GM23338 (cell line): Measurements from ENCODE around the gene NDUFA13. TPM values are rescaled to one million over a fixed set of nuclear protein-coding genes. Genes with fewer than 3 reads are reported as not detected.

Source experiments
- ATAC-seq: fragments of 200-7000 bp; cut with Tn5 transposase; 3 replicates; pipeline ENCODE4 v1.9.1; 2020
- DNase-seq: peaks from one replicate; pipeline ENCODE4 v3.0.0-alpha.2; 2015; ENCODE audit warnings: low spot score
- H2AFZ ChIP-seq: fragments of 200-600 bp; sonication (generic); 2 replicates; pipeline ENCODE4 v1.8.0; 2016; ENCODE audit warnings: antibody characterized with exemption, mild to moderate bottlenecking, moderate library complexity
- H3F3A ChIP-seq: fragments of 200-600 bp; sonication (generic); replicated peaks from 2 replicates; pipeline ENCODE4 v1.8.0; 2017; ENCODE audit warnings: antibody characterized with exemption, mixed run types, low read depth
- H3K27ac ChIP-seq: fragments of 200-600 bp; sonication (generic); 2 replicates; pipeline ENCODE4 v1.6.1; 2016; ENCODE audit warnings: low read depth
- H3K27me3 ChIP-seq: fragments of 200-600 bp; sonication (generic); 2 replicates; pipeline ENCODE4 v1.8.0; 2016; ENCODE audit warnings: mild to moderate bottlenecking, mixed run types, moderate library complexity; ENCODE audit not compliant: insufficient read depth
- H3K36me3 ChIP-seq: fragments of 200-600 bp; sonication (generic); 2 replicates; pipeline ENCODE4 v1.8.0; 2016; ENCODE audit warnings: mild to moderate bottlenecking; ENCODE audit not compliant: insufficient read depth
- H3K4me1 ChIP-seq: fragments of 200-600 bp; sonication (generic); 2 replicates; pipeline ENCODE4 v1.8.0; 2016; ENCODE audit warnings: mild to moderate bottlenecking, moderate library complexity; ENCODE audit not compliant: insufficient read depth
- H3K4me2 ChIP-seq: fragments of 200-600 bp; sonication (generic); 2 replicates; pipeline ENCODE4 v1.7.1; 2017; ENCODE audit warnings: mixed run types
- H3K4me3 ChIP-seq: fragments of 200-600 bp; sonication (generic); 2 replicates; pipeline ENCODE4 v1.6.1; 2016; ENCODE audit warnings: mixed run types
- H3K79me2 ChIP-seq: fragments of 200-600 bp; sonication (generic); replicated peaks from 2 replicates; pipeline ENCODE4 v1.8.0; 2017; ENCODE audit warnings: mild to moderate bottlenecking; ENCODE audit not compliant: insufficient read depth
- H3K9me2 ChIP-seq: fragments of 200-600 bp; sonication (generic); 2 replicates; pipeline ENCODE4 v1.8.0; 2017; ENCODE audit not compliant: insufficient read depth
- H4K20me1 ChIP-seq: fragments of 200-600 bp; sonication (generic); replicated peaks from 2 replicates; pipeline ENCODE4 v1.8.0; 2017; ENCODE audit warnings: mild to moderate bottlenecking; ENCODE audit not compliant: insufficient read depth
- H3K27ac Mint-ChIP-seq: 2 replicates; pipeline ENCODE4 v1.8.0; 2020; ENCODE audit warnings: inconsistent platforms, mild to moderate bottlenecking, moderate library complexity, mixed read lengths
- H3K27me3 Mint-ChIP-seq: 3 replicates; pipeline ENCODE4 v1.8.0; 2022; ENCODE audit warnings: low read depth, mild to moderate bottlenecking, moderate library complexity, mixed read lengths, inconsistent platforms; ENCODE audit not compliant: insufficient read depth, poor library complexity
- H3K36me3 Mint-ChIP-seq: 3 replicates; pipeline ENCODE4 v1.8.0; 2021; ENCODE audit warnings: low read depth, mild to moderate bottlenecking, inconsistent platforms, moderate library complexity, mixed read lengths
- H3K4me1 Mint-ChIP-seq: 3 replicates; pipeline ENCODE4 v1.8.0; 2020; ENCODE audit warnings: mild to moderate bottlenecking, inconsistent platforms, mixed read lengths
- H3K4me3 Mint-ChIP-seq: 3 replicates; pipeline ENCODE4 v1.8.0; 2021; ENCODE audit warnings: moderate library complexity, mild to moderate bottlenecking, inconsistent platforms, mixed read lengths
- H3K9me3 Mint-ChIP-seq: 3 replicates; pipeline ENCODE4 v1.8.0; 2020; ENCODE audit warnings: moderate library complexity, mild to moderate bottlenecking, inconsistent platforms, mixed read lengths
- EZH2 ChIP-seq: fragments of 200-600 bp; sonication (generic); IDR thresholded peaks from one replicate; pipeline ENCODE4 v1.8.0; 2017; ENCODE audit warnings: antibody characterized with exemption, mild to moderate bottlenecking, low read depth; ENCODE audit not compliant: unreplicated experiment
- EZH2phosphoT487 ChIP-seq: fragments of 200-600 bp; sonication (generic); IDR thresholded peaks from one replicate; pipeline ENCODE4 v1.8.1; 2018; ENCODE audit warnings: antibody characterized with exemption; ENCODE audit not compliant: unreplicated experiment
- JUNB ChIP-seq: IDR thresholded peaks from one replicate; pipeline ENCODE4 v1.6.1; 2016; ENCODE audit warnings: antibody characterized with exemption; ENCODE audit not compliant: unreplicated experiment
- NANOG ChIP-seq: IDR thresholded peaks from 2 replicates; pipeline ENCODE4 v1.6.1; 2016; ENCODE audit warnings: antibody characterized with exemption, borderline replicate concordance
- POLR2AphosphoS5 ChIP-seq: IDR thresholded peaks from 2 replicates; pipeline ENCODE4 v1.6.1; 2016; ENCODE audit warnings: antibody characterized with exemption, low read depth
- ZNF114 ChIP-seq: fragments of 250-450 bp; sonication (Bioruptor Pico); IDR thresholded peaks from 2 replicates; pipeline ENCODE4 v1.5.0; 2020; ENCODE audit warnings: mild to moderate bottlenecking, moderate library complexity
- ZNF331 ChIP-seq: fragments of 250-450 bp; sonication (Bioruptor Pico); IDR thresholded peaks from 2 replicates; pipeline ENCODE4 v1.5.0; 2020; ENCODE audit warnings: low read depth, mild to moderate bottlenecking, moderate library complexity
- polyA plus RNA-seq: library from polyadenylated mRNA; unstranded; fragments of >200 nt; fragmentation: Nextera tagmentation; extraction: Ambion mirVana; gene quantifications from 2 replicates; pipeline ENCODE4 v1.2.1, GENCODE V29; 2016
- total RNA-seq: library from RNA; depleted of rRNA; stranded (reverse); fragments of >200 nt; shearing (Covaris generic); gene quantifications from 2 replicates; pipeline ENCODE4 v1.2.3, GENCODE V29; 2014
- TF ChIP-seq, protein P1 (sequence below): IDR thresholded peaks from one replicate; pipeline ENCODE4 v1.6.1; 2018; ENCODE audit warnings: antibody characterized with exemption; ENCODE audit not compliant: unreplicated experiment
- TF ChIP-seq, protein P2 (sequence below): IDR thresholded peaks from 2 replicates; pipeline ENCODE4 v1.6.1; 2016; ENCODE audit warnings: antibody characterized with exemption
- TF ChIP-seq, protein P3 (sequence below): fragments of 250-450 bp; sonication (Bioruptor Pico); IDR thresholded peaks from 2 replicates; pipeline ENCODE4 v1.5.0; 2020; ENCODE audit warnings: mild to moderate bottlenecking, moderate library complexity

The NDUFA13 gene
- total and polyA plus RNA-seq, 2 experiments from 2014 or later, result 143 to 598 TPM

DNA sequence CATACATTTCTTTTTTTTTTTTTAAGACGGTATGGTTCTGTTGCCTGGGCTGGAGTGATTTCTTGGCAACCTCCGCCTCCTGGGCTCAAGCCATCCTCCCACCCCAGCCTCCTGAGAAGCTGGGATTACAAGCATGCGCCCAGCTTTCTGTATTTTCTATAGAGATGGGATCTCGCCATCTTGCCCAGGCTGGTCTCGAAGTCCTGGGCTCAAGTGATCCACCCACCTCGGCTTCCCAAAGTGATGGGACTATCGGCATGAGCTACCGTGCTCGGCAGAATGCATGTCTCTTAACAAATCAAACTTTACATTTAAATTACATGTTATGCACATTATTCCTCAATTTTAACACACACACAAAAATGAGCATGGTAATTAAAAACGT lies 1.2 kb downstream of the NDUFA13 start:
- no peaks in the 10 kb centered on the region for H3K9me2 ChIP-seq
- Mint-ChIP-seq H3K4me3 (peak overlapping the region; percentile 95), H3K36me3 (peaks cover 35% of the 10 kb centered on the region), H3K4me1 (peaks cover 2% of the 10 kb centered on the region; the same call in 2 of the 3 replicates), H3K27ac (no peak overlapping the region), H3K27me3 (peaks cover 10% of the 10 kb centered on the region), H3K9me3 (no peaks in the 10 kb centered on the region; the same call in 1 of the 3 replicates)
- no peaks in the 10 kb centered on the region; the same call in 1 of the 2 replicates for H3K4me1 ChIP-seq
- ATAC-seq (no peak), DNase-seq (no peak)
- peak overlapping the region; percentile 99 for H3K4me3 ChIP-seq
- no peak overlapping the region for H2AFZ ChIP-seq
- H3K27ac ChIP-seq, result no peak overlapping the region
- TF ChIP-seq EZH2phosphoT487 (no peak), POLR2AphosphoS5 (no peak), ZNF114 (no peak), JUNB (no peak), ZNF331 (no peak), EZH2 (no peak), NANOG (no peak)
- TF ChIP-seq, protein P1, sequence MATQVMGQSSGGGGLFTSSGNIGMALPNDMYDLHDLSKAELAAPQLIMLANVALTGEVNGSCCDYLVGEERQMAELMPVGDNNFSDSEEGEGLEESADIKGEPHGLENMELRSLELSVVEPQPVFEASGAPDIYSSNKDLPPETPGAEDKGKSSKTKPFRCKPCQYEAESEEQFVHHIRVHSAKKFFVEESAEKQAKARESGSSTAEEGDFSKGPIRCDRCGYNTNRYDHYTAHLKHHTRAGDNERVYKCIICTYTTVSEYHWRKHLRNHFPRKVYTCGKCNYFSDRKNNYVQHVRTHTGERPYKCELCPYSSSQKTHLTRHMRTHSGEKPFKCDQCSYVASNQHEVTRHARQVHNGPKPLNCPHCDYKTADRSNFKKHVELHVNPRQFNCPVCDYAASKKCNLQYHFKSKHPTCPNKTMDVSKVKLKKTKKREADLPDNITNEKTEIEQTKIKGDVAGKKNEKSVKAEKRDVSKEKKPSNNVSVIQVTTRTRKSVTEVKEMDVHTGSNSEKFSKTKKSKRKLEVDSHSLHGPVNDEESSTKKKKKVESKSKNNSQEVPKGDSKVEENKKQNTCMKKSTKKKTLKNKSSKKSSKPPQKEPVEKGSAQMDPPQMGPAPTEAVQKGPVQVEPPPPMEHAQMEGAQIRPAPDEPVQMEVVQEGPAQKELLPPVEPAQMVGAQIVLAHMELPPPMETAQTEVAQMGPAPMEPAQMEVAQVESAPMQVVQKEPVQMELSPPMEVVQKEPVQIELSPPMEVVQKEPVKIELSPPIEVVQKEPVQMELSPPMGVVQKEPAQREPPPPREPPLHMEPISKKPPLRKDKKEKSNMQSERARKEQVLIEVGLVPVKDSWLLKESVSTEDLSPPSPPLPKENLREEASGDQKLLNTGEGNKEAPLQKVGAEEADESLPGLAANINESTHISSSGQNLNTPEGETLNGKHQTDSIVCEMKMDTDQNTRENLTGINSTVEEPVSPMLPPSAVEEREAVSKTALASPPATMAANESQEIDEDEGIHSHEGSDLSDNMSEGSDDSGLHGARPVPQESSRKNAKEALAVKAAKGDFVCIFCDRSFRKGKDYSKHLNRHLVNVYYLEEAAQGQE, result no peak
- TF ChIP-seq, protein P2, sequence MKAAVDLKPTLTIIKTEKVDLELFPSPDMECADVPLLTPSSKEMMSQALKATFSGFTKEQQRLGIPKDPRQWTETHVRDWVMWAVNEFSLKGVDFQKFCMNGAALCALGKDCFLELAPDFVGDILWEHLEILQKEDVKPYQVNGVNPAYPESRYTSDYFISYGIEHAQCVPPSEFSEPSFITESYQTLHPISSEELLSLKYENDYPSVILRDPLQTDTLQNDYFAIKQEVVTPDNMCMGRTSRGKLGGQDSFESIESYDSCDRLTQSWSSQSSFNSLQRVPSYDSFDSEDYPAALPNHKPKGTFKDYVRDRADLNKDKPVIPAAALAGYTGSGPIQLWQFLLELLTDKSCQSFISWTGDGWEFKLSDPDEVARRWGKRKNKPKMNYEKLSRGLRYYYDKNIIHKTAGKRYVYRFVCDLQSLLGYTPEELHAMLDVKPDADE, result no peak
- peaks cover 17% of the 10 kb centered on the region; the same call in 1 of the 2 replicates for H4K20me1 ChIP-seq
- peaks cover 57% of the 10 kb centered on the region for H3K79me2 ChIP-seq
- peak overlapping the region; percentile 99 for H3K4me2 ChIP-seq
- H3K36me3 ChIP-seq, result 0 out of 2 replicates have a peak, but pooled peaks cover 3% of the 10 kb centered on the region
- H3F3A ChIP-seq, result 0 out of 2 replicates have a peak, but pooled peaks cover 3% of the 10 kb centered on the region
- no peaks in the 10 kb centered on the region for H3K27me3 ChIP-seq

DNA sequence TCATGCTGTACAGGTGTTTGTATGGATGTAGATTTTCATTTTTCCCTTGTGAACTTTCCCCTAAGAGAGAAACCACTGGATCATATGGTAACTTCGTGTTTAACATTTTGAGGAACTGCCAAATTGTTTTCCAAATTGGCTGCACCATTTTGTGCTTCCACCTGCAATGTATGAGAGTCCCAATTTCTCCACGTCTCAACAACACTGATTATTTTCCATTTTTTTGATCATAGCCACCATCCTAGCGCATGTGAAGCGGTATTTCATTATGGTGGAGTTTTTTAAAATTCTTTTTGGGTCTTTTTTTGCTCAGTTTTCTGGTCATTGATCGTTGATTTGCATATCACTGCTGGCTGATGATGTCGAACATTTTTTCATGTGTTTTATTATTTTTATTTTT lies 5.0 kb downstream of the NDUFA13 start:
- no peak for DNase-seq
- Mint-ChIP-seq H3K27ac (no peak overlapping the region), H3K4me3 (no peak overlapping the region), H3K9me3 (no peaks in the 10 kb centered on the region; the same call in 2 of the 3 replicates), H3K36me3 (peaks cover 45% of the 10 kb centered on the region), H3K4me1 (peaks cover 5% of the 10 kb centered on the region; the same call in 2 of the 3 replicates), H3K27me3 (peaks cover 6% of the 10 kb centered on the region)
- peaks cover 11% of the 10 kb centered on the region; the same call in 1 of the 2 replicates for H3F3A ChIP-seq
- peaks cover 9% of the 10 kb centered on the region; the same call in 1 of the 2 replicates for H3K36me3 ChIP-seq
- no peaks in the 10 kb centered on the region for H3K27me3 ChIP-seq
- no peak overlapping the region for H3K4me3 ChIP-seq
- no peak overlapping the region for H3K4me2 ChIP-seq
- H3K79me2 ChIP-seq, result peaks cover 89% of the 10 kb centered on the region
- H2AFZ ChIP-seq, result no peak overlapping the region
- peaks cover 2% of the 10 kb centered on the region; the same call in 1 of the 2 replicates for H3K4me1 ChIP-seq
- H4K20me1 ChIP-seq, result peaks cover 46% of the 10 kb centered on the region
- no peaks in the 10 kb centered on the region for H3K9me2 ChIP-seq
- no peak overlapping the region for H3K27ac ChIP-seq
- no peak for ATAC-seq
- TF ChIP-seq ZNF114 (no peak), EZH2 (no peak)
- TF ChIP-seq, protein P3, sequence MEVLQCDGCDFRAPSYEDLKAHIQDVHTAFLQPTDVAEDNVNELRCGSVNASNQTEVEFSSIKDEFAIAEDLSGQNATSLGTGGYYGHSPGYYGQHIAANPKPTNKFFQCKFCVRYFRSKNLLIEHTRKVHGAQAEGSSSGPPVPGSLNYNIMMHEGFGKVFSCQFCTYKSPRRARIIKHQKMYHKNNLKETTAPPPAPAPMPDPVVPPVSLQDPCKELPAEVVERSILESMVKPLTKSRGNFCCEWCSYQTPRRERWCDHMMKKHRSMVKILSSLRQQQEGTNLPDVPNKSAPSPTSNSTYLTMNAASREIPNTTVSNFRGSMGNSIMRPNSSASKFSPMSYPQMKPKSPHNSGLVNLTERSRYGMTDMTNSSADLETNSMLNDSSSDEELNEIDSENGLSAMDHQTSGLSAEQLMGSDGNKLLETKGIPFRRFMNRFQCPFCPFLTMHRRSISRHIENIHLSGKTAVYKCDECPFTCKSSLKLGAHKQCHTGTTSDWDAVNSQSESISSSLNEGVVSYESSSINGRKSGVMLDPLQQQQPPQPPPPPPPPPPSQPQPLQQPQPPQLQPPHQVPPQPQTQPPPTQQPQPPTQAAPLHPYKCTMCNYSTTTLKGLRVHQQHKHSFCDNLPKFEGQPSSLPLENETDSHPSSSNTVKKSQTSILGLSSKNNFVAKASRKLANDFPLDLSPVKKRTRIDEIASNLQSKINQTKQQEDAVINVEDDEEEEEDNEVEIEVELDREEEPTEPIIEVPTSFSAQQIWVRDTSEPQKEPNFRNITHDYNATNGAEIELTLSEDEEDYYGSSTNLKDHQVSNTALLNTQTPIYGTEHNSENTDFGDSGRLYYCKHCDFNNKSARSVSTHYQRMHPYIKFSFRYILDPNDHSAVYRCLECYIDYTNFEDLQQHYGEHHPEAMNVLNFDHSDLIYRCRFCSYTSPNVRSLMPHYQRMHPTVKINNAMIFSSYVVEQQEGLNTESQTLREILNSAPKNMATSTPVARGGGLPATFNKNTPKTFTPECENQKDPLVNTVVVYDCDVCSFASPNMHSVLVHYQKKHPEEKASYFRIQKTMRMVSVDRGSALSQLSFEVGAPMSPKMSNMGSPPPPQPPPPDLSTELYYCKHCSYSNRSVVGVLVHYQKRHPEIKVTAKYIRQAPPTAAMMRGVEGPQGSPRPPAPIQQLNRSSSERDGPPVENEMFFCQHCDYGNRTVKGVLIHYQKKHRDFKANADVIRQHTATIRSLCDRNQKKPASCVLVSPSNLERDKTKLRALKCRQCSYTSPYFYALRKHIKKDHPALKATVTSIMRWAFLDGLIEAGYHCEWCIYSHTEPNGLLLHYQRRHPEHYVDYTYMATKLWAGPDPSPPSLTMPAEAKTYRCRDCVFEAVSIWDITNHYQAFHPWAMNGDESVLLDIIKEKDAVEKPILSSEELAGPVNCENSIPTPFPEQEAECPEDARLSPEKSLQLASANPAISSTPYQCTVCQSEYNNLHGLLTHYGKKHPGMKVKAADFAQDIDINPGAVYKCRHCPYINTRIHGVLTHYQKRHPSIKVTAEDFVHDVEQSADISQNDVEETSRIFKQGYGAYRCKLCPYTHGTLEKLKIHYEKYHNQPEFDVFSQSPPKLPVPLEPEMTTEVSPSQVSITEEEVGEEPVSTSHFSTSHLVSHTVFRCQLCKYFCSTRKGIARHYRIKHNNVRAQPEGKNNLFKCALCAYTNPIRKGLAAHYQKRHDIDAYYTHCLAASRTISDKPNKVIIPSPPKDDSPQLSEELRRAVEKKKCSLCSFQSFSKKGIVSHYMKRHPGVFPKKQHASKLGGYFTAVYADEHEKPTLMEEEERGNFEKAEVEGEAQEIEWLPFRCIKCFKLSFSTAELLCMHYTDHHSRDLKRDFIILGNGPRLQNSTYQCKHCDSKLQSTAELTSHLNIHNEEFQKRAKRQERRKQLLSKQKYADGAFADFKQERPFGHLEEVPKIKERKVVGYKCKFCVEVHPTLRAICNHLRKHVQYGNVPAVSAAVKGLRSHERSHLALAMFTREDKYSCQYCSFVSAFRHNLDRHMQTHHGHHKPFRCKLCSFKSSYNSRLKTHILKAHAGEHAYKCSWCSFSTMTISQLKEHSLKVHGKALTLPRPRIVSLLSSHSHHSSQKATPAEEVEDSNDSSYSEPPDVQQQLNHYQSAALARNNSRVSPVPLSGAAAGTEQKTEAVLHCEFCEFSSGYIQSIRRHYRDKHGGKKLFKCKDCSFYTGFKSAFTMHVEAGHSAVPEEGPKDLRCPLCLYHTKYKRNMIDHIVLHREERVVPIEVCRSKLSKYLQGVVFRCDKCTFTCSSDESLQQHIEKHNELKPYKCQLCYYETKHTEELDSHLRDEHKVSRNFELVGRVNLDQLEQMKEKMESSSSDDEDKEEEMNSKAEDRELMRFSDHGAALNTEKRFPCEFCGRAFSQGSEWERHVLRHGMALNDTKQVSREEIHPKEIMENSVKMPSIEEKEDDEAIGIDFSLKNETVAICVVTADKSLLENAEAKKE (CRISPR knock-in tag), result no peak
- TF ChIP-seq, protein P2, result no peak
